Activated naive CD4-positive, alpha-beta T cell (primary cell): Measurements from ENCODE around the gene ITGA3.
A peak's percentile ranks its signal among the peaks of the same experiment; 100 is the strongest.
"Not testable (repeated sequence)": the region's sequence is repeated elsewhere in the genome, so short reads cannot be mapped to it uniquely, and the experiment has no call there.

ENCODE experiments used
- DNase-seq, 4 experiments: peaks; one replicate each; lab custom pipeline; 2025; lab: John Stamatoyannopoulos, UW

The ITGA3 gene

GRCh38 chr17:50052822-50053653 is 2.9 kb upstream of the ITGA3 start:
- DNase-seq: no peak

GRCh38 chr17:50053654-50053960 is 2.3 kb upstream of the ITGA3 start:
- DNase-seq: no peak

GRCh38 chr17:50055055-50055425 is 870 bp upstream of the ITGA3 start:
- no peak for DNase-seq

- DNase-seq: peak; percentile 14 to 47 (median 22)
Observed at GRCh38 chr17:50056217-50056960, 479 bp downstream of the ITGA3 start.

DNA sequence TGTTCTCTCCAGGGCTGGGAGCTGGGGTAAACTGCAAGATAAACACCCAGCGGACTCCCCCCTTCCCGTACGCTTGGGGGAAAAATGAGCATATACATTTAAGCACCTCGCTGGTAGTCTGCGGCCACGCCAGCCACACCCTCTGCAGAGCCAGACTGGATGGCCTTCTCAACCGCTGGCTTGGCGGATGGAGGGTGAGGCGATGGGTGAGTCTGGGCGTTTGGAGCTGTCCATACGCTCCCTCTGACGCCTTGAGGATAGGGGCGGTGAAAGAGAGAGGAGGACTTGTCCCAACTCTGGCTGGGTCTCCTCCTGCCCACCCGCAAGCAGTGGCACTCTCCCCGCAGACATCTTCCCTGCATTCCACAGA is 1.0 kb downstream of the ITGA3 start:
- no peak for DNase-seq

DNA sequence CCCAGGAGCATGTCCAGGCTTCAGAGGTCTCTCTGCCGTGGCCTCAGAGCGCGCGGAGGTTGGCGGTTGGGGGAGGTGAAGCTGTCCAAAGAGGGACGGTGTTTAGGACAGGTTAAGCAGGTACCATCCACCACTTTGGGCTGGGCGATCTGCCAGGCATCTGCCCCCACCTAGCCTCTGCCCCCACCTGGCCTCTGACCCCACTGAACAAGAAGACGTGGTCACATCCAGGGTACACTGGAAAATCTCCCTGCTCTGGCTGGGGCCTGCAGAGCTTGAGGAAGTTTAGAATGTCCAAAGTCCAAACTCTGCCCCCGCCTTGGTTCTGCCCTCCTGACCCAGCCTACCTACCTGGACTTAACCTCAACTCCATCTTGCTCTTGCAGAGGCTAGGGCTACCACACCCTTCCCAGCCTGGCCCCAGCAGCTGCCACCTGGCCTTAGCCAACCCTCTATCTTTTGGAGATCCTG is 1.6 kb downstream of the ITGA3 start:
- no peak for DNase-seq

DNA sequence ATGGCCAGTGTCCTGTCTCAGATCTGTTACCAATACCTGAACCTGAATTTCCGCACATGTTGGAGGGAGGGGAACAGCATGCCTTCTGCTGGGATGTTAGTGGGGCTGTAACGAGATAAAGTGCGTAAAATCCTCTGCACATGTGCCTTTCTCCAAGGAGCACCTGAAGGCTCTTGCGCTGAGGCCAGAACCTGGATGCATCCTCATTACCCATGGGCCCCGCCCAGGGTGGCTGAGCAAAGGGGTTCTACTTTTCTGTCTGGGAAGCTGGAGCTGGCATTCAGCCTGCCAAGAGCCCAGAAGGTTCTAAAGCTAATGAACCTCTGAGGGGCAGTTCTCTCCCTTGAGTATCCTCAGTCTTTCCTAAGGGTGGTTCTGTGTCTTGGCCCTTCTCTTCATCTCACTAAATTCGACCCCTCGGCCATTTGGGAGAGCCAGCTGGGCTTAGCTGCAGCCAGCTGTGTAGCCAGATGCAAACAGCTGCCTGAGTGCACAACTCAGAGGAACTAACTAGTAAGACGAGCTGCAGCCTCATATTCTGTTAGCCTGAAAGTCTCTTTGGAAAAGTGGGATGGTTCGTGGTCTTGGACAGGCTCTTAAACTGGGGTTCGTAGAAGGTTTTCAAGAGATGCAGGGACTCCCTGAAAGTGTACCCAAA is 2.5 kb downstream of the ITGA3 start:
- no peak for DNase-seq

GRCh38 chr17:50059256-50059655 is 3.3 kb downstream of the ITGA3 start:
- no peak for DNase-seq

- DNase-seq: no peak
Observed at GRCh38 chr17:50059759-50060273, 3.9 kb downstream of the ITGA3 start.

GRCh38 chr17:50060951-50061712 is 5.2 kb downstream of the ITGA3 start:
- no peak for DNase-seq

DNA sequence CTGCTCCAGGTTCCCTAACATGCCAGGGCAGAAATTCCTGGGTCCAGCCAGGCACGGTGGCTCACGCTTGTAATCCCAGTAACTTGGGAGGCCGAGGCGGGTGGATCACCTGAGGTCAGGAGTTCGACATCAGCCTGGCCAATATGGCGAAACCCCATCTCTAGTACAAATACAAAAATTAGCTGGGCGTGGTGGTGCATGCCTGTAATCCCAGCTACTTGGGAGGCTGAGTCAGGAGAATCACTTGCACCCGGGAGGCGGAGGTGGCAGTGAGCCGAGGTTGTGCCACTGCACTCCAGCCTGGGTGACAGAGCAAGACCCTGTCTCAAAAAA is 5.8 kb downstream of the ITGA3 start:
- not testable (repeated sequence) for DNase-seq

DNA sequence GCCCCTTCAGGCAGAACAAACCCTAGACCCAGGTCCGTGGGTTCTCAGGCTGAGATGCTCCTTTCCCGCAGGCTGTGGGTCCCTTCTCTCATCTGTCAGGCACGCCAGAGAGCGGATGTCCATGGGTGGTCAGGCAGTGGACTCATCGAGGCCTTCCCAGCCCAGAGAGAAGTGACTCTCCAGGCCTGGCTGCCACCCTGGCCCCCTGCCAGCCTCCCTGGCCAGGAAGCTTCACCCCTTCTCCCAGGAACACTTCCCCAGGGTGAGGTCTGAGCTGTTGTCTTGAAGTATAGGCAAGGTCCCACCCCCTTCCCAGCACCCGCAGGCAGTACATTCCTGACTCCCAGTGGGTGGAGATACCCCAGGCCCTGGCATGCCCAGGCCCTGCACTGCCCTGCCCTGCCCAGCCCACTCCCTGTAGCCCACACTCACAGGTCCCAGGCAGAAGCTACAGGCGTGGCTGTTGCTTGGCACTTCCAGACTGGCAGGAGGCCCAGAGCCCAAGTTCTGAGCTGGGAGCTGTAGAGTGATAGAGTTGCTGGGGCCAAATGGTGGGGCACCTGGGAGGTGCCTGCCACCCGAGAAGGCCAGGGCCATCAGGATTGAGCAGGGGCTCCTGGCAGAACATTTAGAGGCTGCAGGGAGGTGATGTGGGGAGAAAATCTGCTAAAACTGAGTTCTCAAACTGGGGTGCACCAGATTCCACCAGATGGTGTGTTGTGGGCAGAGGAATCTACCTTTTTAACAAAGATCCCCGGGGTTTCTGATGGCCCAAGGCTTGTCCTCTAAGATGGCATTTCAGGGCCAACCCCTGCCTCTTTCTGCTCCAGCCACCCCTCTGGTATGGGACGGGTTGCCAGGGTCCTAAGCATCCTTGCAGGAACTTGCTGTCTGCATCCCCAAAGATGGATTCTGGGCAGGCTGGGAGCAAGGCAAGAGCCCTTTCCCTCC is 6.7 kb downstream of the ITGA3 start:
- DNase-seq: no peak

DNA sequence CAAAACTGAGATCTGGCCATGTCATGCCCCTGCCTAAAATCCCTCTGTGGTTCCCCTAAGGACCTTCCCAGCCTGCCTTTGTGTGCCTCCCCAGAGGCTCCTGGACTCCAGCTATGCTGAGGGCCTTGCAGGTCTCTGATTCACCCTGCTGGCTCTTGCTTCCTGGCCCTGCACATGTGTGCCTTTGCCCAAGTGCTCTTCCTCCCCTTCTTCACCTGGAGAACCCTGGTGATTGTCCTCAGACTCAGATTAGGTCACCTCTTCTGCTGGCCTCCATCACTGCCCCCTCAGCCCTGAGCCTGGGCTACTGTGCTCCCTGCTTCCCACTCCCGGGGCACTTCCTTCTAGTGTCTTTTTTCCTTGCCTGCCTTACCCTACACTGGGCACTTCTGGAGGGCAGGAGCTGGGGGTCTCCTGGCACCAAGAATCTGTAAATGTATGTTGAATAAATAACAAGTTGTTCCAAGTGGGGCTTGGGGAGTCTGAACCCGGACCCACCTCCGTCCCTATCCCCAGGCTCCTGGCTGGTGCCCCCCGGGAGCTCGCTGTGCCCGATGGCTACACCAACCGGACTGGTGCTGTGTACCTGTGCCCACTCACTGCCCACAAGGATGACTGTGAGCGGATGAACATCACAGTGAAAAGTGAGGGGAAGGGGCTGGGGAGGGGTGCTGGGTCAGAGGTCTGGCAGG is 7.8 kb downstream of the ITGA3 start:
- DNase-seq: no peak

- no peak for DNase-seq
Observed at GRCh38 chr17:50064253-50065001, 8.5 kb downstream of the ITGA3 start.

DNA sequence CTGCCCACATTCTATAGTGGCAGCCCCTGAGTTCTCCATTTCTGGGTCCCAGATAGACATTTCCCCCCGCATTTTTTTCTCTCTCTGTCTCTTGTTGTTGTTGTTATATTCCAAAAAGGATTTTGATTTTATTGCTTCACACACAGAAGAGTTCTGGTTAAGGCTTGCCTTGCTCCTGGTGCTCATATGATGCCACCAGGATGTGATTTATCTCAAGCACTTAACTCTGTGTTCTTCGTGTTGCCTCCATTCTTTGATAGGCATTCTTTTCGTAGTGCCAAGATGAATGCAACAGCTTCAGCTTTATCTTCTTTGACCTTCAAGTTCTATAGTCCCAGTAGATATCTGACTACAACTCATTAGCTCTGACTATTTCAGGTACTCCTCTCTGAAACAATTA is 9.1 kb downstream of the ITGA3 start:
- DNase-seq: no peak

- DNase-seq: no peak
Observed at GRCh38 chr17:50066995-50067394, 11.1 kb downstream of the ITGA3 start.

- no peak for DNase-seq
Observed at GRCh38 chr17:50067996-50068395, 12.1 kb downstream of the ITGA3 start.

DNA sequence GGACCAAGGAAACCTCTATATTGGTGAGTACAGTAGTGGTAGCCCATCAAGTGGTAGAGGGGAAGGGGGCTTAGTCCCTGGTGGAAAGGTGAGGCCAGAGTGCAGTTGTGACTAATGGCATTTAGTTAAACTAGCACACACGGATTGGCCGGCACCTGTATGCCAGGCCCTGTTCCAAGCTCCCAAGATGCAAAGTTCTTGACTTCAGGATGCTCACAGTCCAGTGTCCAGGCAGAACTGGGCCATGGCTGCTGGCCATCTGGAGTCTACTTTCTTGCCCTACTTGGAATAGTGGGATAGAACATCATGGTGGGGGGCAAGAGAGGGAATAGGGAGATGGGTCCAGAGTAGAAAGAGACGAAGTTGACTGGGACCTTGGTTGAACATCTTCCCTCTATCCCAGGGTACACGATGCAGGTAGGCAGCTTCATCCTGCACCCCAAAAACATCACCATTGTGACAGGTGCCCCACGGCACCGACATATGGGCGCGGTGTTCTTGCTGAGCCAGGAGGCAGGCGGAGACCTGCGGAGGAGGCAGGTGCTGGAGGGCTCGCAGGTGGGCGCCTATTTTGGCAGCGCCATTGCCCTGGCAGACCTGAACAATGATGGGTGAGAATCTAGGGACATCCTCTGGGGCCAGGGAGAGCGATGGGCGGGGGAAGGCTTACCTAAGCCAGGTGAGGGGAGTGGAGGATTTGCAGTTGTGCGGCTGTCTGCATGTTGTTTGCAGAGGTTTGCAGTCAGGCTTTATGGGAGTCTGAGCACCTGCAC is 15.2 kb downstream of the ITGA3 start:
- DNase-seq: no peak

GRCh38 chr17:50071692-50072091 is 15.8 kb downstream of the ITGA3 start:
- no peak for DNase-seq
